22Rv1 (cell line): Measurements from ENCODE around the gene ANKRD23.

Source experiments
- ZFX ChIP-seq: fragments of 450-650 bp; IDR thresholded peaks from 2 replicates; pipeline ENCODE4 v1.6.1; 2017; ENCODE audit warnings: antibody characterized with exemption, borderline replicate concordance
- TF ChIP-seq, protein P1 (sequence below): fragments of 450-650 bp; IDR thresholded peaks from 2 replicates; pipeline ENCODE4 v1.5.1; 2017; ENCODE audit warnings: mild to moderate bottlenecking

DNA sequence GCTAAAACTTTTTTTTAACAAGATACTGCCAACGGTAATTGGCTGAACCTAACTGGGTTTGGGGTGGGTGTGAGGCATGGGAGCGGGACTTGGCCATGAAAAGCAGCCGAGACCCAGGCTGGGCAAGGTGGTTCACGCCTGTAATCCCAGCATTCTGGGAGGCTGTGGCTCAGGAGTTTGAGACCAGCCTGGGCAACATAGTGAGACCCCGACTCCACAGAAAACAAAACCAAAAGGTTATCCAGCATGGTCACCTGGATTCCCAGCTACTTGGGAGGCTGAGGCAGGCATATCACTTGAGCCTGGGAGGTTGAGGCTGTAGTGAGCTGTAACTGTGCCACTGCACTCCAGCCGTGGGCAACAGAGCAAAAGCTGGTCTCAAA lies 37.1 kb upstream of the ANKRD23 start:
- TF ChIP-seq, protein P1, sequence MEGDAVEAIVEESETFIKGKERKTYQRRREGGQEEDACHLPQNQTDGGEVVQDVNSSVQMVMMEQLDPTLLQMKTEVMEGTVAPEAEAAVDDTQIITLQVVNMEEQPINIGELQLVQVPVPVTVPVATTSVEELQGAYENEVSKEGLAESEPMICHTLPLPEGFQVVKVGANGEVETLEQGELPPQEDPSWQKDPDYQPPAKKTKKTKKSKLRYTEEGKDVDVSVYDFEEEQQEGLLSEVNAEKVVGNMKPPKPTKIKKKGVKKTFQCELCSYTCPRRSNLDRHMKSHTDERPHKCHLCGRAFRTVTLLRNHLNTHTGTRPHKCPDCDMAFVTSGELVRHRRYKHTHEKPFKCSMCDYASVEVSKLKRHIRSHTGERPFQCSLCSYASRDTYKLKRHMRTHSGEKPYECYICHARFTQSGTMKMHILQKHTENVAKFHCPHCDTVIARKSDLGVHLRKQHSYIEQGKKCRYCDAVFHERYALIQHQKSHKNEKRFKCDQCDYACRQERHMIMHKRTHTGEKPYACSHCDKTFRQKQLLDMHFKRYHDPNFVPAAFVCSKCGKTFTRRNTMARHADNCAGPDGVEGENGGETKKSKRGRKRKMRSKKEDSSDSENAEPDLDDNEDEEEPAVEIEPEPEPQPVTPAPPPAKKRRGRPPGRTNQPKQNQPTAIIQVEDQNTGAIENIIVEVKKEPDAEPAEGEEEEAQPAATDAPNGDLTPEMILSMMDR, result no peak
- TF ChIP-seq ZFX, result no peak
